GM18868 (cell line): ENCODE measurements around the gene WNT11.
"Not testable (repeated sequence)": the region's sequence is repeated elsewhere in the genome, so short reads cannot be mapped to it uniquely, and the experiment has no call there.

Experiments used
- ATAC-seq: cut with Tn5 transposase; IDR thresholded peaks from one replicate; pipeline ENCODE4 v1.9.1; 2021; ENCODE audit warnings: mild to moderate bottlenecking, moderate library complexity; ENCODE audit not compliant: unreplicated experiment

WNT11 gene

GRCh38 chr11:76203131-76203925, 3.0 kb downstream of the WNT11 start:
- no peak for ATAC-seq

DNA sequence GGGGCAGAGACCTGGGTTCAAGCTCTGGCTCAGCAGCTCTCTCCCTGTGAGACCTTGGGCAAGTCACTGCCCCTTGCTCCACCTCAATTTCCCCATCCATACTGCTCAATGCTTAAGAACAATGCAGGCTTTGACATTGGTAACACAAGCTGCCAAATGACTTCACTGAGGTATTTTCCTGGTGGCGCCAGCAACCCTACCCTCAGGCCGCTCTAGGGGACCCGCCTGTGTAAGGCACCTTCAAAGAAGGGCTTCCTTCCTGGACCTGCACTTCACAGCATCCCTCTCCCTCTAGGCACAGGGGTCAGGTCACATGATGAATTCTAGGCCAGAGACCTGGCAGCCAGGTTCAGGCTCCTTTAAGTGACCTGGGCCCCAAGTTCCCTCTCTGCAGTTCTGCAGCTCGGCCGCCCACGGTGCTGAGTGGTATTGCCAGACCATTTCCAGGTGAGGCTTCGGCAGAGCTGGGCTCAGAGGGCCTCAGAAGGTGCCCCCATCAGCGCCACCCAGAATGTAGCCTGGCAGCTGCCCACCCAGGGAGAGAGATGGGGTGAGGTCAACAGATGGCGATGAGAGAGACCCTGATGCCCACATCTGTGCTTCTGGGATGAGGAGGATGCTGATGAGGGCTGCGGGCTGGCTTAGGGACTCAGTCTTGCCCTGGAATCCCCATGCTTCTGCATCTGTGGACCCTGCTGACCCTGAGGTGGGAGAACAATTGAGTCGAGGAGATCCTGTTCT, 4.5 kb downstream of the WNT11 start:
- no peak for ATAC-seq

DNA sequence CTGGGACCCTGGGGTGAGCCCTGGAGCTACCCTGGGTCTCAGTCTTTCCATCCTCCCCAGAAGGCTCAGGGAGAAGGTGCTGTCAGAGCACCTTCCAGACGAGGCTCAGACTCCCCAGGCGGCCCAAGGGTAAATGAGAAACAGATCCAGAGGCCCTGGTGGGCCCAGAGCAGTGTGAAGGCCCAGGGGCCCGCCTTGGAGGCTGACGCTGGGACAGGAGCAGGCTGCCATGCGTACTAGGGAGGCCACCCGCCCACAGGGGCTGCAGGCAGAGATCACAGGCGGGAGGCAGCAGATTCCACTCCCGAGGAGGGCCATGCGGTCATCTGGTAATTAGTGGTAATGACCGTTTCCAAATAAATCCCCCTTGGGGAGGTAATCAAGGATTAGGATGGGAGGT, 5.2 kb downstream of the WNT11 start:
- no peak for ATAC-seq

DNA sequence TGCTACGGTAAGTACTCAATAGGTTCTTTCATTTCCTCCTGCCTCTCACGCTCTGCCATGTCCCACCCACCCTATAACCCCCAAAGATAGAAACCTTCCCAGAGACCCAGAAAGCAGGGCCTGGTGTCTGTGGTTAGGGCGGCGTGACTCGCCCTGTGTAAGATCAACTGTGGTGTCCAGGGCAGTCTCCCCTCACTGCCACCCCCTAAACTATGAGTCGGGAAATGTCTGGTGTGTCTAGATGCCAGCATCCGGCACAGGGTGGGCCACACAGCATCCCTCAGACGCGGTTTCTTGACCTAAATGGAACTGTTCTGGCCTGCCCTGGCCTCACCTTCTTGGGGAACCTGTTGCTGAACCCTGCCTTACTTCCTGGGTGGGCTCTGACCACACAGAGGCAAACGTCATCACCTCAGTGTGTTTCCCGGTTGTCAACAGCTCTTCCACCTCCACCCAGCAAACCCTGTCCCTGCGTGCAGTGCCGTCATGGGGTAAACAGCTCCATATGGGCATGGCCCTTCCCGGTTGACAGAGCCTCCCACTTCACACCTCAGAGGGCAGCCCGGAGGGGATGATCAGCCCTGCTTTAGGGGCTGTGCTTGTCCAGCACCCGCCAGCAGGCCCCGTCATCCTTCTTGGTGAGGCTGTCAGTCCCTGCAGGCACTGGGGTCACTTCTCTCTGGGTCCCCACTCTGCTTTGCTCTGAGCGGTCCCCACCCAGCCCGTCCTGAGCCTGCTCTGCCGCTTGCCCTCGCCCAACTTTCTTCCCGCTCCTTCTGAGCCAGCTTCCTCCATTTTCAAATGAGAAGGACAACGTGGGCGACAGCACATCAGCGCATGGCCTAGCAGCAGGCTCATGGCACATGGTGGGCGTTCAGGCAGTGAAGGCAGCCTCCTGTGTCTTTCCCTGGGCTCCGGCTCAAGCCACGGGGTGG, 6.0 kb downstream of the WNT11 start:
- ATAC-seq, result no peak

GRCh38 chr11:76198691-76199090, 7.6 kb downstream of the WNT11 start:
- not testable (repeated sequence) for ATAC-seq

GRCh38 chr11:76197941-76198640, 8.2 kb downstream of the WNT11 start:
- no peak for ATAC-seq

DNA sequence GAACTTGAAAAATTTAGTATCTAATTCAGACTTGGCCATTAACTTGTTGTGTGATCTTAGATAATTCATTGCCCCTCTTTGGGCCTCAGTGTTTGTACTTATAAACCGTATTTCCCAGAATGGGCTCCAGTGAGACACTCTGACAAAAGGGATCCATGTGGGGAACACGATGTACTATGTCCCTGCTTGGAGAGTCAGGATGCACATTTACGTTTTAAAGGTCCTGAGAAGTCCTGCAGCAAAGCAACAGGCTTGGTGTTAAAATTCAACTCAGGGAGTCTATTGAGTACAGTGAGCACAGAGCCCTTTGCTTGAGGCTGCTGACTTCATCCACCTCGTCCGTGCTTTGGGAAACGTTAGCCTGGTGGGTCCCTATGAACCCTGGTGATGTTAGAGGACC, 9.0 kb downstream of the WNT11 start:
- no peak for ATAC-seq

DNA sequence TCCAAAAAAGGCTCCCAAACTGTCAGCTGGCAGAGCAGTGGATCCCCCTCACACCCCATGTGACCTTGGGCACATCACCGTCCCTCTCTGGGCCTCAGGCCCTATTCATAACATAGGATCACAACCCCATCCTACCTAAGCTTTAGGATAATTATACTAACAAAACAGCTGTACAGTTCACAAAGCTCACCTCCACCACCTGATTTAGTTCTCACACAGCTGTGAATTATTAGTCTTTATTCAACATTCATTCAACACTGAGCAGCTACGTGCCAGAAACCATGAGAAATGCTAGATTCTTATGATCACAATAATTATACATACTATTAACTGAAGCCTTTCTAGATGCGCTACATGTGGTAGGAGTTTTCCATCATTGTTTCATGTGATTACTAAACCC, 9.5 kb downstream of the WNT11 start:
- ATAC-seq, result no peak

DNA sequence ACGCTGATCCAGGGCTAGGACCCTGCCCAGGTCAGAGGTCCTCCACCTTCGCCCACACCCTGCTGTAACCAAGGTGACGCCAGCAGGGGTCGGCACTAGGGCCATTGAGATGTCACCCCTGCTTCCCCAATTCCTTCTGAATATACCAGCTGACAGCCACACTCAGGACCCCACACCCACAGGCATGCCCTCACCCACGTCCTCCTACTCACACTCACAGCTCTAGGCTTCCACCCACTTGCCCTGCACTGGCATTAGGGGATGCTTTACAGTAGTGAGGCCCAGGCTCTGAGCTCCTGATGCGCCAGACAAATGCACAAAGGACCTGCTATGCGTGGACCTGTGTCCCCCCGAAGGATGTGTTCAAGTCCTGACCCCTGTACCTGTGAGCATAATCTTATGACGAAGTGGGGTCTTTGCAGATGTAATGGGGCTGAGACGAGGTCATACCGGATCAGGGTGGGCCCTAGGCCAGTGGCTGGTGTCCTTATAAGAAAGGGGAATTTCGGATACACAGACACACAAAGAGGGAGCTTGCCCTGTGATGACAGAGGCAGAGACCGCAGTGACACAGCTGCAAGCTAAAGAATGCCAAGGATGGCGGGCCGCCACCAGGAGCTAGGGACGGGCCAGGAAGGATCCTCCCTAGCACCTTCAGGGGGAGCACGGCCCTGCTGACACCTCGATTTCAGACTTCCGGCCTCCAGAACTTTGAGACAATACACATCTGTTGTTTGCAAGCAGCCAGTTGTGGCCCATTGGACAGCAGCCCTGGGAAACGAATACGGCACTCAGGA, 11.2 kb downstream of the WNT11 start:
- no peak for ATAC-seq

DNA sequence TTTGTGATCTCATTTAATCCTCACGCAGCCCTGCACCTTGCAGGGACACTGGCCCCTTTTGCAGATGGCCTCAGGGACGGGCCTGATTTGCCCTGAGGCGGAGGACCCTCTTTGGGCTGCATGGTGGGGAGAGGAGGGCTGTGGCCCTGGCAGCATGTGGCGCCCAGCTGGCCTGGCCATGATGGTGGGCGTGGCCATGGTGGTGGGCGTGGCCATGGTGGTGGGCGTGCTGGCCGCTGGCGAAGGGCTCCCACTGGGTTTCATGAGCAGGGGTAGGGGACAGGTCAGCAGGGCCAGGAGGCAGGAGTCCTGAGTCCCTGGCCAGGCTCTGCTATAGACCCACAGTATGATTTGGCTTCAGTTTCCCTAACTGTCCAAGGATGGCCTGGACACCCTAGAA, 13.1 kb downstream of the WNT11 start:
- no peak for ATAC-seq

DNA sequence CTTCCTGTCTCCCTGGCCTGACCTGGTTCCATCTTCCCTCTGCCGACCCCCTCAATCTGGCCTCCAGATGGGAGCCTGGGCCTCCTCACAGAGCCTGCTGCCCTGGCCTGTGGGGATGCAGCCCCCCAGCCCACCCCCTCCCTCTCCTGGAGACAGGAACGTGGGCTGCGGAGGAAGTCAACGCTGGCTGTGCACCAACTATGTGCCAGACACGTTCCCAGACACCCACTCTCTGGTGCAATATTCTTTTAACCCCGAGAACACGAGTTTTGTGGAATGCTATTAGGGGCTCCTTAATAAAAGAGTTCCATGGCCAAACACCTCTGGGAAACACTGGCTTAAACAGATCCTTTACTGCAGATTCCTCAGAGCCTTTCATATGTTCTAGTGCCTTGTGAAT, 15.9 kb downstream of the WNT11 start:
- ATAC-seq, result no peak

- ATAC-seq, result no peak
These were observed 16.6 kb downstream of the WNT11 start for GRCh38 chr11:76189682-76190081.

- ATAC-seq, result no peak
These were observed 17.4 kb downstream of the WNT11 start for GRCh38 chr11:76188873-76189272.

- ATAC-seq, result no peak
These were observed 19.5 kb downstream of the WNT11 start for GRCh38 chr11:76186776-76187279.

- no peak for ATAC-seq
These were observed 20.3 kb downstream of the WNT11 start for GRCh38 chr11:76185931-76186401.

GRCh38 chr11:76185511-76185910, 20.8 kb downstream of the WNT11 start:
- no peak for ATAC-seq

DNA sequence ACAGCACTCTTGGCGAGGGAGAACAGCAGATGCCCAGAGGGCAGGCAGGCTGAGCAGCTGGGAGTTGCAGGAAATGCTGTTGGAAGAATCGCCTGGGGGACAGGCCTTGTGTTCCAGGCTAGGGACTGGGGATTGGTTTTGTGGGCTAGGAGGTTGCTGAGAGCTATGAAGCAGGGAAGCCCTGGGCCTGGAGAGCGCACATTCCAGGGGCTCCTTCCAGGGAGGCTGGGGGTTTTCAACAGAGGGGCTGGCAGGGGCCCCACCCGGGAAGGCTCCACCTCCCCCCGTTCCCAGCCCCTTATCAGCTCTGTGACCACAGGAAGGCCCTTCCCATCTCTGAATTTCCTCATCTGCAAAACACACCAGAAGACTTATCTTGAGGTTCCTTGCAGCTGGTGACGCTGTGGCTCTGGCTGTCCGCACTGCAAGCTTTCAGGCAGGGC, 21.7 kb downstream of the WNT11 start:
- ATAC-seq, result no peak

- no peak for ATAC-seq
These were observed 24.9 kb downstream of the WNT11 start for GRCh38 chr11:76181371-76181770.

DNA sequence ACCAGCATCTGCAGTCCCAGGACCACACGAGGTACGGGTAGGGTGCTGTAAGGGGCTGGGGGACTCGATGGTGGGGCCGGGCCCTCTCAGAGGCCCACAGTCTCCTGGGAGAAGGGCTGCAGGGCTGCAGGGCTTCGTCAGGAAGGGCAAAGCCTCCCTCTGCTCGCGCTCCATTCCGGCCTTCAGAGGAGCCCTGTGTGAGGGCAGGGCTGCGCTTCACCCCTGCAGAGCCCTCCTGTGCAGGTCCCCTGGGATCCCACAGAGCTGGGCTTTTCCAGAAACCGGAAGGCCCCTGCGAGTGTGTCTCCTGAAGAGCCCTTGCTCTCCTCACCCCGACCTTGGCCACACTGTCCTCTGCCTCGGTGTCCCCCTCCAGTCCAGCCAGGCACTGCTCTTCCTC, 27.2 kb downstream of the WNT11 start:
- no peak for ATAC-seq
